BLaER1 (cell line): ENCODE data around the gene MRAP2.
"Not testable (repeated sequence)": the region's sequence is repeated elsewhere in the genome, so short reads cannot be mapped to it uniquely, and the experiment has no call there.

Experiments
- H3K27ac ChIP-seq: shearing (Covaris generic); formaldehyde crosslinking; 2 replicates; pipeline ENCODE4 v1.8.1; 2022
- H3K27me3 ChIP-seq: shearing (Covaris generic); formaldehyde crosslinking; 2 replicates; pipeline ENCODE4 v1.8.1; 2022
- H3K36me3 ChIP-seq: shearing (Covaris generic); formaldehyde crosslinking; 2 replicates; pipeline ENCODE4 v1.8.1; 2022
- H3K4me1 ChIP-seq: shearing (Covaris generic); formaldehyde crosslinking; 2 replicates; pipeline ENCODE4 v1.8.1; 2022
- H3K4me2 ChIP-seq: shearing (Covaris generic); formaldehyde crosslinking; 2 replicates; pipeline ENCODE4 v1.8.1; 2022
- H3K4me3 ChIP-seq: shearing (Covaris generic); formaldehyde crosslinking; 2 replicates; pipeline ENCODE4 v1.8.1; 2022
- H3K9ac ChIP-seq: shearing (Covaris generic); formaldehyde crosslinking; 2 replicates; pipeline ENCODE4 v1.8.1; 2022
- H3K9me3 ChIP-seq: shearing (Covaris generic); formaldehyde crosslinking; 2 replicates; pipeline ENCODE4 v1.8.1; 2022
- H4K20me1 ChIP-seq: shearing (Covaris generic); formaldehyde crosslinking; 2 replicates; pipeline ENCODE4 v1.8.1; 2022
- Cebpa-rat ChIP-seq: shearing (Covaris generic); IDR thresholded peaks from 2 replicates; pipeline ENCODE4 v1.8.1; 2022

MRAP2 gene

GRCh38 chr6:84027340-84028181 lies 6.0 kb upstream of the MRAP2 start:
- no peak overlapping the region for H3K4me2 ChIP-seq
- H3K9me3 ChIP-seq: no peaks in the 10 kb centered on the region
- H3K4me3 ChIP-seq: no peak overlapping the region
- H4K20me1 ChIP-seq: no peaks in the 10 kb centered on the region
- H3K9ac ChIP-seq: no peak overlapping the region
- H3K27me3 ChIP-seq: peaks cover 1% of the 10 kb centered on the region; the same call in 1 of the 2 replicates
- TF ChIP-seq Cebpa-rat: no peak
- no peaks in the 10 kb centered on the region for H3K4me1 ChIP-seq
- no peaks in the 10 kb centered on the region for H3K36me3 ChIP-seq
- H3K27ac ChIP-seq: no peak overlapping the region

DNA sequence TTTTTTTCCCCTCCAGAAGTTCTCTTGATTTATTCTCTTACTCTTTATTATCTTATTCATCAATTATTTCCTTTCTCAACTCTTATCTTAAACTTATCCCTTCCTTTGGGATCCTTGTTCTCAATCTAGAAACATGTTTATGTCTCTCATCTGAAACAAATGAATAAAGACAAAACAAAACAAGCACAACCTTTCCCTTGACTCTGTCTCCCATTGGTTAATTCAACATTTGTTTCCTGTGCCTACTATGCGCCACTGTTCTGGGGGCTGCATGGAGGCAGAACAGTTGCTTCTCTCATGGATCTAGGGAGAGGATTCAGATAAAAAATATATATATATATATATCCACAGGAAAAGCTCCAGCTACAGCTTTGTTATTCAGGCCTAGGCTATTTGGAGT lies 5.2 kb upstream of the MRAP2 start:
- H3K27ac ChIP-seq: no peak overlapping the region
- H3K4me1 ChIP-seq: no peaks in the 10 kb centered on the region
- H3K4me3 ChIP-seq: no peak overlapping the region
- H3K4me2 ChIP-seq: no peak overlapping the region
- no peaks in the 10 kb centered on the region for H3K9me3 ChIP-seq
- H4K20me1 ChIP-seq: no peaks in the 10 kb centered on the region
- peaks cover 9% of the 10 kb centered on the region for H3K27me3 ChIP-seq
- no peak overlapping the region for H3K9ac ChIP-seq
- H3K36me3 ChIP-seq: no peaks in the 10 kb centered on the region
- TF ChIP-seq Cebpa-rat: no peak

DNA sequence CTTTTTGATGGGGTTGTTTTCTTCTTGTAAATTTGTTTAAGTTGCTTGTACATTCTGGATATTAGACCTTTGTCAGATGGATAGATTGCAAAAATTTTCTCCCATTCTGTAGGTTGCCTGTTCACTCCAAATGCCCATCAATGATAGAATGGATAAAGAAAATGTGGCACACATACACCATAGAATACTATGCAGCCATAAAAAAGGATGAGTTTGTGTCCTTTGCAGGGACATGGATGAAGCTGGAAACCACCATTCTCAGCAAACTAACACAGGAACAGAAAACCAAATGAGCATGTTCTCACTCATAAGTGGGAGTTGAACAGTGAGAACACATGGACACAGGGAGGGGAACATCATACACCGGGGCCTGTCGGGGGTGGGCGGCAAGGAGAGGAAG lies 1.6 kb upstream of the MRAP2 start:
- peaks cover 30% of the 10 kb centered on the region for H3K27me3 ChIP-seq

DNA sequence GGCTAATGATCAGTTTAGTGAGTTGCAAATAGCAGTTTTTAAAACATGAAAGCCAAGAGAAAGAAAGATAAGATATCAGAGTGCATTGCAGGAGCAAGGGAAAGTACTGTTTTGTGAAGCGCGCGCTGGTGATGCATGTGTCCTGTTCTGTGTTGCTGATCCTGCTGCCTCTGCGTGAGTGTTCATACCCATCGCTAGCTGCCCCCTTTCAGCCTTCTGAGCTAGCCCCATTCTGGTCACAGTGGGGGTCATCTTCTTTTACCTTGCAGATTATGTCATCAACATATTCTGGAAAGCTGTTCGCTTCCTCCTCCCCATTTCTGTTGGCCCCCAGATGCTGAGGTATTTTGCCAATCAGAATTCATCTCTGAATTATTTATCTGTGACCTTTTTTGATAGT lies 1.9 kb downstream of the MRAP2 start:
- Histone ChIP-seq H3K27ac (no peak overlapping the region), H3K9me3 (no peaks in the 10 kb centered on the region), H3K4me3 (no peak overlapping the region), H3K4me2 (no peak overlapping the region), H4K20me1 (no peaks in the 10 kb centered on the region), H3K9ac (no peak overlapping the region), H3K36me3 (no peaks in the 10 kb centered on the region), H3K27me3 (peaks cover 30% of the 10 kb centered on the region), H3K4me1 (no peaks in the 10 kb centered on the region)
- no peak for TF ChIP-seq Cebpa-rat

More for the DNA sequence above, 1.6 kb upstream of the MRAP2 start:
- not testable (repeated sequence) for H3K4me2 ChIP-seq, H3K9ac ChIP-seq, H3K27ac ChIP-seq, H3K4me1 ChIP-seq, H4K20me1 ChIP-seq, H3K4me3 ChIP-seq, H3K9me3 ChIP-seq, H3K36me3 ChIP-seq

GRCh38 chr6:84037425-84038089 lies 4.0 kb downstream of the MRAP2 start:
- no peaks in the 10 kb centered on the region for H3K9me3 ChIP-seq
- no peaks in the 10 kb centered on the region for H4K20me1 ChIP-seq
- H3K4me2 ChIP-seq: no peak overlapping the region
- peaks cover 29% of the 10 kb centered on the region for H3K27me3 ChIP-seq
- no peaks in the 10 kb centered on the region for H3K36me3 ChIP-seq
- no peak for TF ChIP-seq Cebpa-rat
- no peaks in the 10 kb centered on the region for H3K4me1 ChIP-seq
- no peak overlapping the region for H3K4me3 ChIP-seq
- no peak overlapping the region for H3K27ac ChIP-seq
- H3K9ac ChIP-seq: no peak overlapping the region

DNA sequence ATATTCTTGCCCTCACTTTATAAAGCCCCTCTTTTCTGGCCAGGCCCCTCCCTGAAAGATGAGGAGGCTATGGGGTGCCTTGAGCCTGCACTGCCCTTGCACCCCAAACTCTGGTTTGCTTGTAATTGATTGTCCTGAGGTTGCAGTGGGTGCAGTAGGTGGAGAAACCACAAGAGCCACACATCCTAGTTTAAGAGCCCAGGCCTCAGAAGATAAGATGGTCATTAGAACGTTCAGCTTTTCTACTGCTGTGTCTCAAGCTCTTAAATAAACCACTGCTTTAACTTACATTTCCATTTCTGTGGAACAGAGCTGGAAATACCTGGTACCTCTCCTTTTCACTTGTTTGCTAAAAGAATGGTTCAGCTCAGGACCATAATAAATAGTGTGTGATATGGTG lies 9.0 kb downstream of the MRAP2 start:
- Histone ChIP-seq H4K20me1 (no peaks in the 10 kb centered on the region), H3K4me2 (no peak overlapping the region), H3K4me1 (no peaks in the 10 kb centered on the region), H3K36me3 (no peaks in the 10 kb centered on the region), H3K9ac (no peak overlapping the region), H3K9me3 (no peaks in the 10 kb centered on the region), H3K4me3 (no peak overlapping the region), H3K27ac (no peak overlapping the region), H3K27me3 (no peaks in the 10 kb centered on the region)
- no peak for TF ChIP-seq Cebpa-rat

- Histone ChIP-seq H3K27me3 (no peaks in the 10 kb centered on the region), H3K9ac (no peak overlapping the region), H3K27ac (no peak overlapping the region), H3K4me3 (no peak overlapping the region), H3K4me1 (no peaks in the 10 kb centered on the region), H3K4me2 (no peak overlapping the region), H3K9me3 (no peaks in the 10 kb centered on the region), H3K36me3 (no peaks in the 10 kb centered on the region), H4K20me1 (no peaks in the 10 kb centered on the region)
- no peak for TF ChIP-seq Cebpa-rat
Observed at GRCh38 chr6:84043555-84043954, 10.0 kb downstream of the MRAP2 start.

DNA sequence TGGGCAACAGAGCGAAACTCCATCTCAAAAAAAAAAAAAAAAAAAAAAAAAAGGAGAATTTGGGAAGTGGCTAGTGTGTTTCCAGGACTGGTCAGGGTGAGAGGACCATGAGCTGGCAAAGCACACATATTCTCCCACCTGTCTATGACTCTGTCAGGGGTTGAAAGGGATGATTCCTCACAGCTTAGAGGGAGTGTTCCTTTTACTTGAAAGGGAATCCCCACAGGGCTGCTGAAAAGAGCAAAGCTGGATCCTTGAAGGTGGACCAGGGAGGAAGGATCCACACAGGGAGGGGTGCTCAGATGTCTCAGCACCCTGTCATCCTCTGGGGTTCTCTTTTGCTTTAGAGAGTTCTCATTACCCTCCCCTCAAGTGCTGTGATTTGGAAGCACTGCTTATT lies 13.2 kb downstream of the MRAP2 start:
- H3K9ac ChIP-seq: no peak overlapping the region
- H3K27ac ChIP-seq: no peak overlapping the region
- no peaks in the 10 kb centered on the region for H3K27me3 ChIP-seq
- no peaks in the 10 kb centered on the region for H4K20me1 ChIP-seq
- H3K4me3 ChIP-seq: no peak overlapping the region
- H3K4me1 ChIP-seq: peaks cover 5% of the 10 kb centered on the region
- no peaks in the 10 kb centered on the region for H3K9me3 ChIP-seq
- no peak for TF ChIP-seq Cebpa-rat
- H3K36me3 ChIP-seq: no peaks in the 10 kb centered on the region
- H3K4me2 ChIP-seq: no peak overlapping the region

DNA sequence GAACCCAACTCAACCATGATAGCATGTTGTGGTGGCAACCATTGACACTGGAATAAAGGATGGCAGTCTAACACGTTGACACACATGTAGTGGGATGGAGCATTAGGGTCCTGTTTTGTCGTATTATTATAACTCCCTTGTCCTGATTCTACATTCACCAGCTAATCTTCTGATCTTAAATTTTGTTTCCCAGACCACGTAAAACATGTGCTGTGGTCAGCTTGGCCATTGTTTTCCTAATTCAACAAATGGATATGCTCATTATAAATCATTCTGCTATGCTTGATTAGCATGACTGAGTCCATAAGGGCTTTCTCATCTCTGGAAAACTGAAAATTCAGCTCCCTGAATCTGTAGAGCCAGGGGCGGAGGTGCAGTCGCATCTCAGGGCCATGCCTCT lies 15.0 kb downstream of the MRAP2 start:
- Histone ChIP-seq H3K4me2 (no peak overlapping the region), H3K9ac (no peak overlapping the region), H3K27me3 (no peaks in the 10 kb centered on the region), H4K20me1 (no peaks in the 10 kb centered on the region), H3K27ac (no peak overlapping the region), H3K4me3 (no peak overlapping the region), H3K4me1 (peaks cover 18% of the 10 kb centered on the region), H3K9me3 (no peaks in the 10 kb centered on the region), H3K36me3 (no peaks in the 10 kb centered on the region)
- no peak for TF ChIP-seq Cebpa-rat

DNA sequence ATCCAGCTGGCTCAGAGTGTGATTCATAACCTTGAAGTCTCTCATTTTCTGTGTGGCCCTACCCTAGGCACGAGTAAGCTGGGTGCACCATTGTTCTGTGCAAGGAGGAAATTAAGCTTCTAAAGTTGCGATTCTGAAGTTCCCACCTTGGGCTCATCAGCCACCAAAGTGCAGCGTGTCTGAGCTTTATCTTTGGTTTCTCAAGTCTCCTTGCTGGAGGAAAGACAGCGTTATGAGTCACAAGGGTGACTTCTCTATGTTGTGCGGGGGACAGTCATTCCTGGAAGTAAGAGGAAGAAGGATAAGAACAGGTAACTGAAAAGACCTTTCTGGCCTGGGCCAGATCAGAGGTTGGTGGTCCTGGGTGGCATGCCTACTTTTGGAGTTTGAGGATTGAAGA lies 16.8 kb downstream of the MRAP2 start:
- no peak overlapping the region for H3K4me2 ChIP-seq
- no peak overlapping the region for H3K27ac ChIP-seq
- no peaks in the 10 kb centered on the region for H3K27me3 ChIP-seq
- no peak overlapping the region for H3K9ac ChIP-seq
- H3K4me3 ChIP-seq: no peak overlapping the region
- H3K4me1 ChIP-seq: peaks cover 18% of the 10 kb centered on the region
- TF ChIP-seq Cebpa-rat: no peak
- H4K20me1 ChIP-seq: no peaks in the 10 kb centered on the region
- no peaks in the 10 kb centered on the region for H3K36me3 ChIP-seq
- no peaks in the 10 kb centered on the region for H3K9me3 ChIP-seq
